ENCODE results near the gene TMEM131L. TPM values are rescaled to one million over a fixed set of nuclear protein-coding genes. Genes with fewer than 3 reads are reported as not detected.

Gene TMEM131L
- total RNA-seq, 1 donor from 2014 or later: 18.9 TPM

GRCh38 chr4:153638011-153638410 lies 171.9 kb downstream of the TMEM131L start:
- Mint-ChIP-seq H3K4me1 (ENCODE audit: low read depth) (no peaks in the 10 kb centered on the region), H3K36me3 (ENCODE audit: insufficient read depth) (peaks cover 3% of the 10 kb centered on the region), H3K4me3 (ENCODE audit: low read depth) (no peak overlapping the region), H3K27ac (no peak overlapping the region), H3K9me3 (ENCODE audit: low read depth) (no peaks in the 10 kb centered on the region), H3K27me3 (no peaks in the 10 kb centered on the region)
- TF ChIP-seq CTCF (IDR thresholded peaks at IDR 0.05; ENCODE audit: unreplicated experiment): no peak
- no peak for DNase-seq (ENCODE audit: low spot score, unreplicated experiment)

- H3K9me3 Mint-ChIP-seq (ENCODE audit: low read depth): no peaks in the 10 kb centered on the region
- H3K36me3 Mint-ChIP-seq (ENCODE audit: insufficient read depth): peaks cover 3% of the 10 kb centered on the region
- no peaks in the 10 kb centered on the region for H3K4me1 Mint-ChIP-seq (ENCODE audit: low read depth)
- TF ChIP-seq CTCF (IDR thresholded peaks at IDR 0.05; ENCODE audit: unreplicated experiment): no peak
- H3K27me3 Mint-ChIP-seq: no peaks in the 10 kb centered on the region
- H3K4me3 Mint-ChIP-seq (ENCODE audit: low read depth): no peak overlapping the region
- no peak for DNase-seq (ENCODE audit: low spot score, unreplicated experiment)
- H3K27ac Mint-ChIP-seq: no peak overlapping the region
These were observed 172.8 kb downstream of the TMEM131L start for GRCh38 chr4:153638999-153639398.

GRCh38 chr4:153639833-153640802 lies 174.0 kb downstream of the TMEM131L start:
- peaks cover 4% of the 10 kb centered on the region for H3K9me3 Mint-ChIP-seq (ENCODE audit: low read depth)
- H3K27me3 Mint-ChIP-seq: no peaks in the 10 kb centered on the region
- no peaks in the 10 kb centered on the region for H3K4me1 Mint-ChIP-seq (ENCODE audit: low read depth)
- DNase-seq (ENCODE audit: low spot score, unreplicated experiment): no peak
- H3K4me3 Mint-ChIP-seq (ENCODE audit: low read depth): no peak overlapping the region
- TF ChIP-seq CTCF (IDR thresholded peaks at IDR 0.05; ENCODE audit: unreplicated experiment): no peak
- no peaks in the 10 kb centered on the region for H3K36me3 Mint-ChIP-seq (ENCODE audit: insufficient read depth)
- peak overlapping the region; percentile 6 for H3K27ac Mint-ChIP-seq

- Mint-ChIP-seq H3K9me3 (ENCODE audit: low read depth) (peaks cover 7% of the 10 kb centered on the region), H3K4me1 (ENCODE audit: low read depth) (no peaks in the 10 kb centered on the region), H3K27me3 (no peaks in the 10 kb centered on the region), H3K36me3 (ENCODE audit: insufficient read depth) (no peaks in the 10 kb centered on the region), H3K27ac (no peak overlapping the region), H3K4me3 (ENCODE audit: low read depth) (no peak overlapping the region)
- no peak for DNase-seq (ENCODE audit: low spot score, unreplicated experiment)
- TF ChIP-seq CTCF (IDR thresholded peaks at IDR 0.05; ENCODE audit: unreplicated experiment): no peak
These were observed 175.4 kb downstream of the TMEM131L start for GRCh38 chr4:153641532-153641931.

GRCh38 chr4:153643406-153644383 lies 177.5 kb downstream of the TMEM131L start:
- Mint-ChIP-seq H3K27me3 (peaks cover 9% of the 10 kb centered on the region), H3K4me3 (ENCODE audit: low read depth) (no peak overlapping the region), H3K9me3 (ENCODE audit: low read depth) (peaks cover 7% of the 10 kb centered on the region), H3K27ac (no peak overlapping the region), H3K4me1 (ENCODE audit: low read depth) (no peaks in the 10 kb centered on the region), H3K36me3 (ENCODE audit: insufficient read depth) (no peaks in the 10 kb centered on the region)
- DNase-seq (ENCODE audit: low spot score, unreplicated experiment): no peak
- peak; percentile 42 for TF ChIP-seq CTCF (IDR thresholded peaks at IDR 0.05; ENCODE audit: unreplicated experiment)

All from progenitor cell of endocrine pancreas (in vitro differentiated cells).